WTC11 (cell line): ENCODE measurements around the gene DAB2. TPM values are rescaled to one million over a fixed set of nuclear protein-coding genes. Genes with fewer than 3 reads are reported as not detected.

Experiments used
- ATAC-seq: fragments of 200-7000 bp; cut with Tn5 transposase; 2 replicates; pipeline ENCODE4 v1.10.0; 2021; ENCODE audit warnings: mild to moderate bottlenecking, moderate library complexity
- CTCF ChIA-PET: fragments of 300-600 bp; sonication (Branson Sonifier 250); formaldehyde crosslinking; loops from one replicate; lab custom pipeline; 2021; ENCODE audit warnings: antibody characterized with exemption; lab: Charles Lee
- POLR2A ChIA-PET: fragments of 350-600 bp; sonication (Branson Sonifier 250); formaldehyde crosslinking; loops from one replicate; lab custom pipeline; 2021; ENCODE audit warnings: antibody characterized with exemption; lab: Charles Lee
- DNase-seq: peaks from one replicate; pipeline ENCODE4 v3.0.0; 2021; ENCODE audit warnings: low spot score
- H3K27ac Mint-ChIP-seq: 2 replicates; pipeline ENCODE4 v1.8.0; 2021; ENCODE audit warnings: mixed read lengths
- H3K27me3 Mint-ChIP-seq: 2 replicates; pipeline ENCODE4 v1.8.0; 2021; ENCODE audit warnings: low read depth, mild to moderate bottlenecking, moderate library complexity, mixed read lengths
- H3K36me3 Mint-ChIP-seq: 2 replicates; pipeline ENCODE4 v1.8.0; 2021; ENCODE audit warnings: mixed read lengths
- H3K4me1 Mint-ChIP-seq: 2 replicates; pipeline ENCODE4 v1.8.0; 2022; ENCODE audit warnings: mixed read lengths
- H3K4me3 Mint-ChIP-seq: 2 replicates; pipeline ENCODE4 v1.8.0; 2021; ENCODE audit warnings: mild to moderate bottlenecking, moderate library complexity, mixed read lengths
- H3K9me3 Mint-ChIP-seq: 2 replicates; pipeline ENCODE4 v1.8.0; 2021; ENCODE audit warnings: mixed read lengths
- AFF4 ChIP-seq: sonication (generic); formaldehyde crosslinking; IDR thresholded peaks from 2 replicates; pipeline ENCODE4 v1.8.1; 2023; ENCODE audit warnings: mild to moderate bottlenecking, missing genetic modification reagents, borderline replicate concordance
- ATF2 ChIP-seq: sonication (generic); formaldehyde crosslinking; IDR thresholded peaks from 2 replicates; pipeline ENCODE4 v1.8.1; 2022; ENCODE audit warnings: low read depth, missing genetic modification reagents, borderline replicate concordance
- CBFB ChIP-seq: sonication (generic); formaldehyde crosslinking; IDR thresholded peaks from 2 replicates; pipeline ENCODE4 v1.8.1; 2022; ENCODE audit warnings: mild to moderate bottlenecking, low read depth, missing genetic modification reagents
- CTCF ChIP-seq: fragments of 200-600 bp; IDR thresholded peaks from 2 replicates; pipeline ENCODE4 v1.8.0; 2022; ENCODE audit warnings: antibody characterized with exemption
- ESRRA ChIP-seq: sonication (generic); formaldehyde crosslinking; IDR thresholded peaks from 2 replicates; pipeline ENCODE4 v1.8.1; 2022; ENCODE audit warnings: mild to moderate bottlenecking, missing genetic modification reagents, borderline replicate concordance
- FOXJ3 ChIP-seq: sonication (generic); formaldehyde crosslinking; IDR thresholded peaks from 2 replicates; pipeline ENCODE4 v1.9.0; 2021; ENCODE audit warnings: missing genetic modification reagents, mild to moderate bottlenecking, borderline replicate concordance
- GTF2I ChIP-seq: fragments of 250-450 bp; sonication (Bioruptor Pico); conservative IDR thresholded peaks from 2 replicates; pipeline ENCODE4 v1.4.0; 2021; ENCODE audit warnings: mild to moderate bottlenecking
- KAT7 ChIP-seq: sonication (generic); formaldehyde crosslinking; IDR thresholded peaks from 2 replicates; pipeline ENCODE4 v1.8.1; 2023; ENCODE audit warnings: missing genetic modification reagents, mild to moderate bottlenecking, borderline replicate concordance
- NFYB ChIP-seq: sonication (generic); formaldehyde crosslinking; conservative IDR thresholded peaks from 2 replicates; pipeline ENCODE4 v1.8.0; 2022; ENCODE audit warnings: low read depth, missing genetic modification reagents
- NR2C2 ChIP-seq: sonication (generic); formaldehyde crosslinking; IDR thresholded peaks from 2 replicates; pipeline ENCODE4 v1.8.0; 2022; ENCODE audit warnings: mild to moderate bottlenecking, missing genetic modification reagents
- OVOL2 ChIP-seq: fragments of 250-450 bp; sonication (Bioruptor Pico); IDR thresholded peaks from 2 replicates; pipeline ENCODE4 v1.9.0; 2021; ENCODE audit warnings: mild to moderate bottlenecking, borderline replicate concordance
- RORB ChIP-seq: fragments of 250-450 bp; sonication (Bioruptor Pico); IDR thresholded peaks from 2 replicates; pipeline ENCODE4 v1.9.0; 2021; ENCODE audit warnings: mild to moderate bottlenecking
- SOX15 ChIP-seq: fragments of 250-450 bp; sonication (Bioruptor Pico); IDR thresholded peaks from 2 replicates; pipeline ENCODE4 v1.9.0; 2021; ENCODE audit warnings: mild to moderate bottlenecking
- SP1 ChIP-seq: sonication (generic); formaldehyde crosslinking; conservative IDR thresholded peaks from 2 replicates; pipeline ENCODE4 v1.8.1; 2022; ENCODE audit warnings: missing genetic modification reagents
- STAT6 ChIP-seq: sonication (generic); formaldehyde crosslinking; conservative IDR thresholded peaks from 2 replicates; pipeline ENCODE4 v1.8.1; 2023; ENCODE audit warnings: mild to moderate bottlenecking, low read depth, missing genetic modification reagents, moderate library complexity
- TCF7 ChIP-seq: sonication (generic); formaldehyde crosslinking; IDR thresholded peaks from 2 replicates; pipeline ENCODE4 v1.8.0; 2022; ENCODE audit warnings: mild to moderate bottlenecking, low read depth, missing genetic modification reagents, moderate library complexity
- TEAD1 ChIP-seq: sonication (generic); formaldehyde crosslinking; IDR thresholded peaks from 2 replicates; pipeline ENCODE4 v1.8.0; 2022; ENCODE audit warnings: mild to moderate bottlenecking, missing genetic modification reagents
- ZBTB43 ChIP-seq: sonication (generic); formaldehyde crosslinking; IDR thresholded peaks from 2 replicates; pipeline ENCODE4 v1.8.1; 2023; ENCODE audit warnings: mild to moderate bottlenecking, missing genetic modification reagents
- ZMAT4 ChIP-seq: fragments of 250-450 bp; sonication (Bioruptor Pico); IDR thresholded peaks from 2 replicates; pipeline ENCODE4 v1.9.0; 2021; ENCODE audit warnings: mild to moderate bottlenecking
- ZNF121 ChIP-seq: sonication (generic); formaldehyde crosslinking; IDR thresholded peaks from 2 replicates; pipeline ENCODE4 v1.8.0; 2023; ENCODE audit warnings: missing genetic modification reagents
- ZNF512 ChIP-seq: sonication (generic); formaldehyde crosslinking; IDR thresholded peaks from 2 replicates; pipeline ENCODE4 v1.8.1; 2022; ENCODE audit warnings: missing genetic modification reagents, borderline replicate concordance
- total RNA-seq: library from RNA; stranded (reverse); gene quantifications from 3 replicates; pipeline ENCODE4 v1.2.3, GENCODE V29; 2021

The DAB2 gene
- total RNA-seq, 1 experiment from 2014 or later = 7.2 TPM

GRCh38 chr5:39352170-39352569 lies 72.6 kb downstream of the DAB2 start:
- DNase-seq = no peak
- peaks cover 56% of the 10 kb centered on the region for H3K9me3 Mint-ChIP-seq
- H3K36me3 Mint-ChIP-seq = peaks cover 22% of the 10 kb centered on the region
- H3K27ac Mint-ChIP-seq = no peak overlapping the region
- POLR2A ChIA-PET = no interaction called here
- no peak for ATAC-seq
- no peak for TF ChIP-seq ZNF121 (CRISPR knock-in tag)
- TF ChIP-seq KAT7 (CRISPR knock-in tag) = no peak
- no peak for TF ChIP-seq STAT6 (CRISPR knock-in tag)
- TF ChIP-seq AFF4 (CRISPR knock-in tag) = no peak
- no peak for TF ChIP-seq ATF2
- no peak for TF ChIP-seq FOXJ3 (CRISPR knock-in tag)
- no peak for TF ChIP-seq TEAD1
- no peak for TF ChIP-seq CTCF
- H3K27me3 Mint-ChIP-seq = peaks cover 14% of the 10 kb centered on the region
- CTCF ChIA-PET = no interaction called here
- no peak overlapping the region for H3K4me3 Mint-ChIP-seq
- peaks cover 11% of the 10 kb centered on the region for H3K4me1 Mint-ChIP-seq

GRCh38 chr5:39349484-39349883 lies 75.3 kb downstream of the DAB2 start:
- Mint-ChIP-seq H3K9me3 (peaks cover 58% of the 10 kb centered on the region), H3K4me1 (no peaks in the 10 kb centered on the region), H3K36me3 (peaks cover 27% of the 10 kb centered on the region), H3K27ac (no peak overlapping the region), H3K4me3 (no peak overlapping the region), H3K27me3 (peaks cover 5% of the 10 kb centered on the region)
- ChIA-PET POLR2A (no interaction called here), CTCF (no interaction called here)
- DNase-seq (no peak), ATAC-seq (no peak)
- TF ChIP-seq NFYB (no peak), ESRRA (no peak), TCF7 (no peak), CBFB (CRISPR knock-in tag) (no peak), OVOL2 (CRISPR knock-in tag) (no peak), ZMAT4 (no peak), RORB (CRISPR knock-in tag) (no peak), ZNF512 (CRISPR knock-in tag) (no peak), NR2C2 (CRISPR knock-in tag) (no peak), ATF2 (no peak), GTF2I (CRISPR knock-in tag) (no peak), ZBTB43 (CRISPR knock-in tag) (no peak), SOX15 (CRISPR knock-in tag) (no peak), SP1 (CRISPR knock-in tag) (no peak)
